ENCODE results near the gene CENPC.
"Not testable (repeated sequence)": the region's sequence is repeated elsewhere in the genome, so short reads cannot be mapped to it uniquely, and the experiment has no call there.

The CENPC gene

GRCh38 chr4:67552146-67552792, 7.0 kb upstream of the CENPC start:
- DNase-seq (ENCODE audit: low spot score), result not testable (repeated sequence)

GRCh38 chr4:67550857-67551256, 5.6 kb upstream of the CENPC start:
- DNase-seq (ENCODE audit: low spot score), result no peak

GRCh38 chr4:67550451-67550850, 5.1 kb upstream of the CENPC start:
- DNase-seq (ENCODE audit: low spot score), result no peak

GRCh38 chr4:67549123-67549522, 3.8 kb upstream of the CENPC start:
- peak; percentile 57 for DNase-seq (ENCODE audit: low spot score)

GRCh38 chr4:67546971-67547370, 1.7 kb upstream of the CENPC start:
- DNase-seq (ENCODE audit: low spot score), result no peak

GRCh38 chr4:67546004-67546356, 677 bp upstream of the CENPC start:
- DNase-seq (ENCODE audit: low spot score), result no peak

- no peak for DNase-seq (ENCODE audit: low spot score)
Observed at GRCh38 chr4:67542076-67542475, 3.2 kb downstream of the CENPC start.

GRCh38 chr4:67539830-67540229, 5.5 kb downstream of the CENPC start:
- no peak for DNase-seq (ENCODE audit: low spot score)

GRCh38 chr4:67535280-67535840, 9.9 kb downstream of the CENPC start:
- DNase-seq (ENCODE audit: low spot score), result no peak

- DNase-seq (ENCODE audit: low spot score), result no peak
Observed at GRCh38 chr4:67533112-67533511, 12.2 kb downstream of the CENPC start.

GRCh38 chr4:67532397-67532796, 12.9 kb downstream of the CENPC start:
- not testable (repeated sequence) for DNase-seq (ENCODE audit: low spot score)

- no peak for DNase-seq (ENCODE audit: low spot score)
Observed at GRCh38 chr4:67531379-67531962, 13.8 kb downstream of the CENPC start.

GRCh38 chr4:67524140-67524539, 21.2 kb downstream of the CENPC start:
- not testable (repeated sequence) for DNase-seq (ENCODE audit: low spot score)

- DNase-seq (ENCODE audit: low spot score), result peak; percentile 20
Observed at GRCh38 chr4:67522851-67523671, 22.2 kb downstream of the CENPC start.

GRCh38 chr4:67522230-67522629, 23.1 kb downstream of the CENPC start:
- DNase-seq (ENCODE audit: low spot score), result no peak

- DNase-seq (ENCODE audit: low spot score), result no peak
Observed at GRCh38 chr4:67521506-67521905, 23.8 kb downstream of the CENPC start.

GRCh38 chr4:67520141-67520540, 25.2 kb downstream of the CENPC start:
- no peak for DNase-seq (ENCODE audit: low spot score)

- DNase-seq (ENCODE audit: low spot score), result no peak
Observed at GRCh38 chr4:67512501-67512900, 32.8 kb downstream of the CENPC start.

- no peak for DNase-seq (ENCODE audit: low spot score)
Observed at GRCh38 chr4:67500373-67500772, 44.9 kb downstream of the CENPC start.

GRCh38 chr4:67499799-67500198, 45.5 kb downstream of the CENPC start:
- no peak for DNase-seq (ENCODE audit: low spot score)

GRCh38 chr4:67483868-67484602, 61.3 kb downstream of the CENPC start:
- DNase-seq (ENCODE audit: low spot score), result no peak

- DNase-seq (ENCODE audit: low spot score), result no peak
Observed at GRCh38 chr4:67480810-67481209, 64.5 kb downstream of the CENPC start.

Data from CD4-positive, alpha-beta T cell treated with Interleukin-2 at 100 ng/mL for 4 hours (primary cell).